Heart right ventricle (tissue), 16 donors: Measurements from ENCODE around the gene GRIK3. TPM values are rescaled to one million over a fixed set of nuclear protein-coding genes. Genes with fewer than 3 reads are reported as not detected.

Experiments used
- ATAC-seq, 8 donors: fragments of 200-7000 bp; cut with Tn5 transposase; one replicate each; pipeline ENCODE4 v1.9.1; 2020; ENCODE audit warnings: mild to moderate bottlenecking in 8 of 8, moderate library complexity in 8 of 8, moderate number of reproducible peaks in 1 of 8
- DNase-seq, 2 donors: peaks; one replicate each; pipeline ENCODE4 v3.0.0-alpha.2; 2020
- H3K27ac ChIP-seq, 10 donors: fragments of 200-600 bp; sonication (generic) in 2 of 10; one replicate each; pipeline versions ENCODE4 v1.5.0 to v1.8.0; 2020 to 2022; ENCODE audit warnings: mild to moderate bottlenecking in 3 of 10
- H3K27me3 ChIP-seq, 7 donors: fragments of 200-600 bp; one replicate each; pipeline ENCODE4 v1.8.0; 2021 to 2022; ENCODE audit warnings: mild to moderate bottlenecking in 2 of 7
- H3K36me3 ChIP-seq, 9 donors: fragments of 200-600 bp; sonication (generic) in 1 of 9; one replicate each; pipeline versions ENCODE4 v1.5.0 to v1.8.0; 2020 to 2022; ENCODE audit warnings: mild to moderate bottlenecking in 2 of 9
- H3K4me1 ChIP-seq, 9 donors: fragments of 200-600 bp; sonication (generic) in 1 of 9; one replicate each; pipeline versions ENCODE4 v1.5.0 to v1.8.0; 2020 to 2022; ENCODE audit warnings: mild to moderate bottlenecking in 4 of 9
- H3K4me3 ChIP-seq, 10 donors: fragments of 200-600 bp; sonication (generic) in 2 of 10; one replicate each; pipeline versions ENCODE4 v1.5.0 to v1.8.0; 2020 to 2022; ENCODE audit warnings: mild to moderate bottlenecking in 7 of 10, moderate library complexity in 2 of 10
- H3K9me3 ChIP-seq, 11 donors: fragments of 200-600 bp in 10 of 11; sonication (generic) in 2 of 11; one replicate each; pipeline versions ENCODE4 v1.5.0 to v1.8.0; 2013 to 2022; ENCODE audit warnings: mild to moderate bottlenecking in 2 of 11, control low read depth in 1 of 11, moderate library complexity in 1 of 11
- WGBS, 2 donors: extraction: QIAGEN DNeasy Blood & Tissue Kit; methylation state at CpG; one replicate each; pipeline ENCODE4 v1.1.7; 2013; ENCODE audit warnings: inconsistent platforms in 1 of 2; 5-methylcytosine and 5-hydroxymethylcytosine counted together
- intact Hi-C, 10 donors: fragments of 100-400 bp; cut with DNase I; formaldehyde crosslinking; loops; one replicate each; pipeline versions ENCODE4 v1.11.1 to v1.14.2; 2022
- polyA plus RNA-seq, 2 donors: library from polyadenylated mRNA; stranded (reverse); fragments of 200-250 nt; gene quantifications; one replicate each; pipeline ENCODE4 v1.2.3, GENCODE V29; 2013
- total RNA-seq, 10 donors: library from RNA; stranded (reverse); fragmentation: NEBNext Ultra II Directional in 3 of 10; extraction: Animal tissue kit (Norgen Biotek cat#: 25700) in 3 of 10; gene quantifications; one replicate each; pipeline versions ENCODE4 v1.2.1 to v1.2.4, GENCODE V29; 2021 to 2023
- TF ChIP-seq, protein P1 (sequence below), 9 donors: fragments of 200-600 bp; sonication (generic) in 2 of 9; IDR thresholded peaks; one replicate each; pipeline versions ENCODE4 v1.5.0 to v1.8.0; 2021 to 2022; ENCODE audit warnings: antibody characterized with exemption in 9 of 9, mild to moderate bottlenecking in 5 of 9, moderate library complexity in 1 of 9
- donor health status: Arrhythmogenic right ventricular cardiomyopathy.
- donor health status: ischemic (EF 13 %, LVEDD 7.1; RV severe dilation, severe dysfunction).
- donor health status: healthy with polysubstance abuse.
- donor health status: DM: no; HTN: yes; CAD: no.
- donor health status: DM: no; HTN: no; CAD: no.
- donor health status: ischemic (EF 25% LVEDD 6.9; RV normal size, moderate dysfunction).
- donor health status: ischemic (EF 25% LVEDD 5.7; RV mildly dilated, moderate dysfunction).
- donor health status: healthy.
- donor health status: DM: yes; HTN: yes; CAD: no.
- donor health status: Ischemic cardiomyopathy.
- donor health status: ischemic (EF 35%, LVEDD 5.7; RV mildly dilated, moderate dysfunction).
- donor health status: nonischemic (EF 11% LVEDD 7.7; RV severe dilation, severe dysfunction).
- donor health status: DM: yes; HTN: yes; CAD: no.
- donor health status: PGD.
- donor health status: ischemic (EF 29% LVEDD 5.4; RV normal size, mild dysfunction).
- donor health status: nonischemic (EF 23%, LVEDD 6.1; RV moderate dilation, normal function).

GRIK3 gene
- total and polyA plus RNA-seq, 12 donors, result 0.10 to 1.1 (median 0.27) TPM

DNA sequence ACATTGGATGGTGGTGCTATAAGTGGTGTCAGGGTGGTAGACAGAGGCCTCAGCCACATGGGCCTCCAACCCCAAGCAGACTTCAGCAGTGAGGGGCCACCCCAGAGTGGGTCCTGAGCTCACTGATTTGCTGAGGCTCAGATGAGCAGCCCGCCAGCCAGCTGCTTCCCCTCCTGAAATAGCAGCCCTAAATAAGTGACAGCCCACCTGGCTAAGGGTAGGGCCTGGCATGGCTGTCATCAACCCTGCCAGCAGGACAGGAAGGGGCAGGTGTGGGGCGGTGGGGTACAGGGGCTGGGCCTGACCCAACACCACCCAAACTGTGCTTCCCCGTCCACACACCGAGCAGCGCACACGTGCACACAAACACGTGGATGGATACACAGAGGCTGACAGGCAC is 79.3 kb downstream of the GRIK3 start:
- Histone ChIP-seq H3K9me3 (no peaks in the 10 kb centered on the region), H3K27ac (no peak overlapping the region), H3K4me1 (no peaks in the 10 kb centered on the region), H3K4me3 (no peak overlapping the region), H3K27me3 (peaks cover 0 to 34% (median 16%) of the 10 kb centered on the region in 7 donors), H3K36me3 (no peaks in the 10 kb centered on the region)
- ATAC-seq, result peak in 1 of 8 donors; percentile 36
- no peak for DNase-seq
- 83 to 92% methylated on average over 7 of the region's 7 CpGs for WGBS, 2 donors
- TF ChIP-seq, protein P1, sequence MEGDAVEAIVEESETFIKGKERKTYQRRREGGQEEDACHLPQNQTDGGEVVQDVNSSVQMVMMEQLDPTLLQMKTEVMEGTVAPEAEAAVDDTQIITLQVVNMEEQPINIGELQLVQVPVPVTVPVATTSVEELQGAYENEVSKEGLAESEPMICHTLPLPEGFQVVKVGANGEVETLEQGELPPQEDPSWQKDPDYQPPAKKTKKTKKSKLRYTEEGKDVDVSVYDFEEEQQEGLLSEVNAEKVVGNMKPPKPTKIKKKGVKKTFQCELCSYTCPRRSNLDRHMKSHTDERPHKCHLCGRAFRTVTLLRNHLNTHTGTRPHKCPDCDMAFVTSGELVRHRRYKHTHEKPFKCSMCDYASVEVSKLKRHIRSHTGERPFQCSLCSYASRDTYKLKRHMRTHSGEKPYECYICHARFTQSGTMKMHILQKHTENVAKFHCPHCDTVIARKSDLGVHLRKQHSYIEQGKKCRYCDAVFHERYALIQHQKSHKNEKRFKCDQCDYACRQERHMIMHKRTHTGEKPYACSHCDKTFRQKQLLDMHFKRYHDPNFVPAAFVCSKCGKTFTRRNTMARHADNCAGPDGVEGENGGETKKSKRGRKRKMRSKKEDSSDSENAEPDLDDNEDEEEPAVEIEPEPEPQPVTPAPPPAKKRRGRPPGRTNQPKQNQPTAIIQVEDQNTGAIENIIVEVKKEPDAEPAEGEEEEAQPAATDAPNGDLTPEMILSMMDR (IDR thresholded peaks at IDR 0.05), result no peak
- intact Hi-C loops, result no loop called here

DNA sequence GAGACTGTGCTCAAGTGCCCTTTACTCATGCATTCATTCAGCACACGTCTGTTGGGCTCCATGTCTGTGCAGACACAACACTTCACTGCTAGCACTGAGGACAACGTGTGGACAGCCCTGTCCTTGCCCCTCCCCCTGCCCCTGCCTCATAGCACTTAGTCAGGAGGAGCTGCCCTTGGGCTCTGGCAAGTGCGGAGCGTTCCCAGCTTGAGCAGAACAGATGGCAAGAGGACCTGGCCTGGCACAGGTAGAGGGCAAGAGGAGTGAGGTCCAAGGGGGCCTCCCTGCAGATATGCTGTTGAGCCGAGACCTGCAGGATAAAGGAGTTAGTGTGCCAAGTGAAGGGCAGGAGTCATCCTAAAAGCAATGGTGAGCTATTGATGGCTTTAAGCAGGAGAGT is 81.3 kb downstream of the GRIK3 start:
- TF ChIP-seq, protein P1 (IDR thresholded peaks at IDR 0.05), result no peak
- H3K9me3 ChIP-seq, result no peaks in the 10 kb centered on the region
- H3K27ac ChIP-seq, result no peak overlapping the region
- H3K4me1 ChIP-seq, result no peaks in the 10 kb centered on the region
- peaks cover 0 to 48% (median 28%) of the 10 kb centered on the region in 7 donors for H3K27me3 ChIP-seq
- ATAC-seq (no peak), DNase-seq (no peak)
- intact Hi-C loops, result no loop called here
- H3K36me3 ChIP-seq, result no peaks in the 10 kb centered on the region
- H3K4me3 ChIP-seq, result no peak overlapping the region
- 47 to 48% methylated on average over 5 of the region's 5 CpGs for WGBS, 2 donors

DNA sequence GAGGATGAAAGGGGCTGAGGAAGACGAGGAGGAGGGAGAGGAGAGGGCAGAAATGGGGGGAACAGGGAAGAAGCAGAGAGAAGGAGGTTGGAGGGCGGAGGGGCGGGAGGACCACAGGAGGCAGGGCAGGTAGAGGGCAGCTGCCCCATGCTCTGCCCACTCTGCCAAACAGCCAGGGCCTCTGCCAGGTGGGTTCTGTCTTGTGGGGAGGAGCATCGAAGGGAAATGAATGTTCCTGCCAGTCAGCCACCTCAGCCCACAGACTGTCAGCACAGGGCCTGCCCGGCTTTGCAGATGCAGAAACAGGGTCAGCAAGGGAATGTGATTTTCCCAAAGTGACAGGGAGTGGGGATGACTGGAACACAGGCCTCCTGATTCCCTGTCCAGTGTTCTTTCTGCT is 82.6 kb downstream of the GRIK3 start:
- no peak overlapping the region for H3K27ac ChIP-seq
- no peak for ATAC-seq
- H3K27me3 ChIP-seq, result peaks cover 0 to 46% (median 29%) of the 10 kb centered on the region in 7 donors
- no peaks in the 10 kb centered on the region for H3K9me3 ChIP-seq
- DNase-seq, result no peak
- H3K4me3 ChIP-seq, result no peak overlapping the region
- no peaks in the 10 kb centered on the region for H3K36me3 ChIP-seq
- TF ChIP-seq, protein P1 (IDR thresholded peaks at IDR 0.05), result no peak
- no peaks in the 10 kb centered on the region for H3K4me1 ChIP-seq
- WGBS, 2 donors, result 70 to 77% methylated on average over 5 of the region's 5 CpGs
- intact Hi-C loops, result no loop called here

DNA sequence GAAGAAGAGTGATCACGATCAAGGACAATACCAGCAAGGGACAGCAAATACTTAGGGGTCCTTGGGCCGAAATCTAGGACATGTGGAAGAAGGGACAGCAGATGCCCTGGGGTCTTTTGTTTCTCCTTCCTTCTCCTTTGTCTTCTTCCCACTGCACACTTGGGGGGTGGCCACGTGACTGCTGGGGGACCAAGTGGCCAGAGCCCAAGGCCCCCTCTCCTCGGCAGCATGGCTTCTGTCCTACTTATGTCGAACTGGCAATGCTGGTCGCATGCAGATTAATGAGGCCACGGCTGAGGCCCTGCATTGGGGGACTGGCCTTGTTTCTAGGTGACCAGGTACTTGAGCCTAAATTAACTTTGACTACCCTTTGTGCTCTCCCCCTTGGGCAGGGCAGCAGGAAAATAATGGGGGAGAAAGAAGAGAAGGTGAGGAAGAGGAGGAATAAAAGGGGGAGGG is 83.0 kb downstream of the GRIK3 start:
- 51 to 57% methylated on average over 7 of the region's 7 CpGs for WGBS, 2 donors

More for the DNA sequence above, 83.0 kb downstream of the GRIK3 start:
- no peaks in the 10 kb centered on the region for H3K4me1 ChIP-seq
- no peaks in the 10 kb centered on the region for H3K9me3 ChIP-seq
- H3K27me3 ChIP-seq, result peaks cover 0 to 49% (median 29%) of the 10 kb centered on the region in 7 donors
- H3K27ac ChIP-seq, result no peak overlapping the region
- TF ChIP-seq, protein P1 (IDR thresholded peaks at IDR 0.05), result no peak
- no peaks in the 10 kb centered on the region for H3K36me3 ChIP-seq
- ATAC-seq (no peak), DNase-seq (no peak)
- H3K4me3 ChIP-seq, result no peak overlapping the region
- intact Hi-C loops, result no loop called here
